GM18508 (cell line): ENCODE results near the gene MAP1LC3A.

Experiments used
- ATAC-seq: cut with Tn5 transposase; IDR thresholded peaks from one replicate; pipeline ENCODE4 v1.9.1; 2021; ENCODE audit warnings: moderate number of reproducible peaks; ENCODE audit not compliant: insufficient read depth, unreplicated experiment

The MAP1LC3A gene

DNA sequence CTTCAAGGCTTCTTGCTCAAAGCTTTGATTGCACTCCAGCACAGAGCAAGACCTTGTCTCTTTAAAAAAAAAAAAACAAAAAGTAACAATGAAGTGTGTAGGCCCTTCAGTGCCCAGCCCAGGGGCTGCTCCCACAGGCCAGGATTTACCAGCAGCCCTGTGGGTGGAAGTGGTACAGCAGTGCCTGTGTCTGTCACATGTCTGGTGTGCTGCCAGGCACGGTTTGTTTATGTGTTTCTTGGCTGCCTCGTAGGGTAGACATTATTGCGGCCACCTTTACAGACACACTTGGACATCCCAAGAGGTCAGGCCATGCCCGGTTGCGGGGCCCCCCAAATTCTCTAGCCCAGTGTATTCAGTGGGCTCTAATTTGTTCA, 29.6 kb upstream of the MAP1LC3A start:
- ATAC-seq: no peak

GRCh38 chr20:34529742-34530141, 28.8 kb upstream of the MAP1LC3A start:
- ATAC-seq: no peak

- ATAC-seq: no peak
Measured at GRCh38 chr20:34530342-34530741, 28.2 kb upstream of the MAP1LC3A start.

DNA sequence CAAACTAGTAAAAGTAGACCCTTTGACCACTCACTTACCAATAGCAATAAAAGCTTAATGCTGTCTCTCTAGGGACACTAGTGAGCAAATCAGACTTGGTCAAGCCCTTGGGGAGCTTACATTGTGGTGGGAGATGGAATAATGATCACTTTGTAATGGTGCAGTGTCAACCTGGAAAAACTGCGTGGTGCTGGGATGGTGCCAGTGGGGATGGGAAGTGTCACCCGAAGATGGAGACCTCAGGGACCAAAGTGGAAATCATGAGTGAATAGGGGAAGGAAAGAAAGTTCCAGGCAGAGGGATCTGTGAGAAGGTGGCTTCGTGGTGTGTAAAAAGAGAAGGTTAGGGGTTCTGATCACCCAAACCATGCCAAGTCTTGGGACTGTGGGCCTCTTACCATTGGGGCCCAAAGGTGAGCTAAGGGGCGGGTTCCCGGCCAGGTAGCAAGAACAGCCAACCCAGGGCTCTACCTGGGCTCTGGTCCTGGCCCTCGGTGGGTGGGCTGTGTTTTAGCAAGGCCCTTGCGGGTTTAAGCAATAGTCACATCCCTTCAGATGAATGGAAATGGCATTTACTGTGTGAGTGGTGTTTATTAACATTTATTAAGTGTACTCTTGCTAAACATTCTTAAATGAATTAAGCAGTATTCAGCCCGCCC, 26.8 kb upstream of the MAP1LC3A start:
- ATAC-seq: no peak

GRCh38 chr20:34532320-34532719, 26.2 kb upstream of the MAP1LC3A start:
- ATAC-seq: no peak

DNA sequence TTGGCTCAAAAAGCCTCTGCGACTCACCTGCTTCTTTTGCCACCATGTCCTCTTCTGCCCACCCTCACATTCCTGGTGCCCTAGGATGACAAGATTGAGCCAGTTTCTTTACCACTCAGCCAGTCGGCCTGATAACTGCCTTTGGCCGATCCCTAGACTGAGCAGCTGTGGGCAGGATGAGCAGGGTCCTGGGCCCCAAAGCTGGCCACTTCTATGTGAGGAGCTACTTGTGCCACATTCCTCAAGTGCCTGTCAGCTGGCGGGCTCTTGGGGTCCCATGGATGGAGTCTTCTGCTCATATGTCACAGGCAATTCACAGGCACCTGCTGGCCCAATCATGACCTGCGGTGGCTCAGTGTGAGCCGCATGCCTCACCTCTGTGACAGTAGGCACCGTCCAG, 25.8 kb upstream of the MAP1LC3A start:
- ATAC-seq: no peak

- no peak for ATAC-seq
Measured at GRCh38 chr20:34534391-34535165, 23.9 kb upstream of the MAP1LC3A start.

DNA sequence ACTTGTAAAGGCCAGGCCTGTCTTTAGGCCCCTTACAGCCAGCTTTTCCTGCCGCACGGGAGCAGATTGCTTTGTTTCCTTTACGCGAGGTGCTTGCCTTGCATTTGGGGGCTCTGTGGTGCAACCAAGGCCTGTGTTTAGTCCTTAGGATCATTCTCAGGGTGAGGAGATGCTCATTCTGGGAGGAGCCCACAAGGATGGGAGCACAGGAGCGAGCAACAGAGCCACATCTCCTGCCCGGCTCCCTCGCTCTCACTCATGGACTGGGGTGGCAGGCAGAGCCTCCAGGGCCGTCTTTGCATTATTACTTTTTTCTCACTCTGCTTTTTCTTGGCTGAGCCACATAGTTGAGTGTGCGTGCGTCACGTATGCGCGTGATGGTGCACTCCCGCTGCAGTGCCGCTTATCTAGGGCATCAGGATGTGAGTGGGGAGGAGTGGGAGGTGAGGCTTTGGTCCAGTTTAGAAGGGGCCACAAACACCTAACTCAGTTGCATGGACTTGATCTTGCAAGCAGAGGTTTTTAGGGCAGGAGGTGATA, 23.1 kb upstream of the MAP1LC3A start:
- ATAC-seq: no peak

- ATAC-seq: no peak
Measured at GRCh38 chr20:34535857-34536256, 22.7 kb upstream of the MAP1LC3A start.

- no peak for ATAC-seq
Measured at GRCh38 chr20:34536798-34537394, 21.6 kb upstream of the MAP1LC3A start.

- no peak for ATAC-seq
Measured at GRCh38 chr20:34537651-34538050, 20.9 kb upstream of the MAP1LC3A start.

DNA sequence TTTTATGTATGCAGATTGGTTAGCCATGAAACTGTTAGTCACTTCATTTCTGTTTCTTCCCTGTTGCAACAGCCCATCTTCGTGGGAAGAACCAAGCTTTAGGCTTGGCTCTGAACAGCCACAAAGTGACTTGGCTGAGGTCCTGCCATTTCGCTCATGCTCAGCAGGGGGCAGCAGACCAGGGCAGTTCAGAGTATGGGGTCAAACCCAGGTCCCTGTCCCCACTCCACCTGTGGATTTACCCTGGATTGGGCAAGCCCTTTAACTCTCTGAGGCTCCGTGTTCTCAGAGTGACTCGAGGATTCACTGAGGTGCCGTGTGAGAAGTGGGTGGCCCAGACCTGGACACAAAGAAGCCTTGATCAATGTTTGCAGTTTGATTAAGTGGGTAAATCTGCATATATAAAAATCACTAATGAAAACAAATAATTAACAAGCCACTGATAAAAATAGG, 19.8 kb upstream of the MAP1LC3A start:
- no peak for ATAC-seq

DNA sequence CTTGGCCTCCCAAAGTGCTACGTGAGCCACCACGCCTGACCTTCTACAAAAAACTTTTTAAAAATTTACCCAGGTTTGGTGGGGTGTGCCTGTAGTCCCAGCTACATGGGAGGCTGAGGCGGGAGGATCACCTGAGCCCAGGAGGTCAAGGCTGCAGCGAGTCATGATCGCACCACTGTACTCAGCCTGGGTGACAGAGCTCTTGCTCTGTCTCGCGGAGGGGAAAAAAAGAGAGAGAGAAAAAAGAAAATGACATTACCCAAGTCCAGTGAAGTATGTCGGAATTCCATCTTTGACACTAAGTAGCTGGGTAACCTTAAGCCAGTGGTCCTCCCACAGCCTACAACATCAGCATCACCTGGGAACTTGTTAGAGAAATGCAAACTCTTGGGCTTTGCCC, 18.8 kb upstream of the MAP1LC3A start:
- ATAC-seq: no peak

DNA sequence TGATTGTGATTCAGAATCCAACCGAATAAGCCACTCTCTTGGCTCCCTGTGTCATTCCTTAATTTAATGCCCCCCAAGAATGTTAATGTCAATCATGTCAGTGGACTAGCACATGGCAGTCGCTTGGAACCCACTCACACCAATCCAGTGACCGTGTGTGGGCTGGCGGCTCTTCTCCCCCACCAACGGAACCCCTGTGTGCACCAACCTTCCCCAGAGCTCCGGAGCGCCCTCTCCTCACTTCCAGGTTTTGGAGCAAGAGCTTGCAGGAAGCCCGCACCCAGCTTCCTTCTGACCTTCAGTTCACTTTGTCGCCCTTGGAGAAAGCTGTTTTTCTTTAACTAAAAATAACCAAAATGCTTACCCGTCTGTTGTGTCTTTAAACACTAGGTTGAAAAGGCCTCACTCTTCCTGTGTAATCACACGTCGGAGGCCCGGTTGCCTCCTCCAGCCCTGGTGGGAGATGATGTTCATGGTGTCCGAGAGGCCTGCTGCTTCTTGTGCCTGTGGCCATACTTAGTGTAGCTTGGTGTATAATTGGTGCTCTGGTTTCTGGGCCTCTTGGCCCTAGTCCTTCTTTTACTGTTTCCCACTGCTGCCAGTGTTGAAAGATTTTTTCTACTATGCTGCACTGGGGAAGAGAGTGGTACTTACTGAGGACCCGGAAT, 17.8 kb upstream of the MAP1LC3A start:
- no peak for ATAC-seq

- no peak for ATAC-seq
Measured at GRCh38 chr20:34541264-34541901, 17.1 kb upstream of the MAP1LC3A start.

DNA sequence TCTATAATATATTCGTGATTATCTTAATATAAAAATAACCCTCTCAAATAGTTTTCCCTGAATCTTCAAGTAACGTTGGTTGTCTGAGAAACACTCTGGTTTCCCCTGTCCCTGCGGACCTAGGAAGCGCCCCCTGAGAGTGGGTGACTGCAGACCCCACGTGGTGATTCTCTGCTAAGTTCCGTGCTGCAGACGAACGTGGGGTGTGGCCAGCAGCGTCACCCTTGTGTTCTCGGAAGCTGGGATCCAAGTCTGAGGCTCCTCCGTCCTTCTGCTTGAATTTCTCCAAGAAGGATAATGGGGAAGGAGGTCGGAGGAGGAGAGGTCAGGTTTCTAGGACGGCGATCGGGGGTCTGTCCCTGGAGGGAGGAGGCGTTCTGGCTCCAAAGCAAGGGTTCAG, 16.6 kb upstream of the MAP1LC3A start:
- no peak for ATAC-seq

GRCh38 chr20:34542439-34542838, 16.1 kb upstream of the MAP1LC3A start:
- no peak for ATAC-seq

DNA sequence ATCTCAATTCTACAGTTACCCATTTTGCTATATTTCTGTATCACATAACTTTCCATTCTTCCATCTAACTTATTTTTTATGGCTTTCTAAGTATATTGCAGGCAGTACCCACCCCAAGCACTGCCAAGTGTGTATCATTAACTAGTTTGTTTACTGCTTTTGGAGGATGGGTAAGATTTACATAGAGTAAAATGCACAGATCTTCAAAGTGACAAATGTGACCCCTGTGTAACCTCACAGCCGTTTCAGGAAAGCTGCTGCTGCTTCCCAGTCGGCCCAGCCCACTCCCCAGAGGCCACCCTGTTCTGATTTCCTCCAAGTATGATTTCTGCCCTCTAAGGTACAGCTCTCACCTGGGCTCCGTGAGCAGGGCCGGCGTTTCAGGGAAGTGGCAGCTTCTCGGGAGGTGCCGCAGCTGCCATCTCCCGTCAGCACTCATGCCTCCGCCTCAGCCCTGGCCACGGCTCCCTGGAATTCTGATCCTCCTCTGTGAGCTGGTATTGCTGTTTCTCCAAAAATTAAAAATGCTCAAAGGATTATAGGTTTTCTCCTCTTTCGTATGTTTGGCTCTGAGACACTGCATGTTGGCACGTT, 15.0 kb upstream of the MAP1LC3A start:
- ATAC-seq: no peak

DNA sequence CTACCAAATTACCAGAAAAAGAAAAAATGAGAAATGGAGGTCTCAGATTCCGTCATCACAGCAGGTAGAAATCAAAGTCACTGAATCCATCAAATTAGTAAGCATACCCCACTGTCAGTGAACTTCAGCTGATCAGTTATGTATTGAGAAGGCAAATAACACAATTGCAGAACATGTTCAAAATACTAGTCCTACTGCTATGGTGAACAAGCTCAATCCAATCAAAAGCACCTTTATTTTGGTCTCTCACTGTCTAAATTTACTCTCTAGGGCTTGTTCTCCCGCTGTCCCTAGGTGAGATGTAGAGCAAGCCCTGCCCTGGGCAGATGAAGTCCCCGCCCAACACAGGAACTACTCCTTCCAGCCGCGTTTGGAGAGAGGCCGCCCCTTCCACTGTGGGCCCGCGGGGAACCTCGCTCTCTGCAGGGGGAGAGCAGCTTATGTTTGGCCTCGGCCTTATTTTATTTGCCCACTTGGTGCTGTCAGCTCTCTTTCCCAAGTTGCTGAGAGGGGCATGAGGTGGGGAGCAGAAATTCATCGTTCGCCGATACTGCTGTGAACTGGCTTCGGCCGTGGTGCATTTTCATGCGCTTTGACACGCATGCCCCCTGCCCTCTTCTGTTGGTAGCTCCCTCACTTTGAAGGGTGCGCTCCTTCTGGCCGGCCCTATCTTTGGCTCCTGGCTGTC, 14.3 kb upstream of the MAP1LC3A start:
- ATAC-seq: no peak
